AG09319 (cell line): ENCODE measurements around the gene FAIM.
"Not testable (repeated sequence)": the region's sequence is repeated elsewhere in the genome, so short reads cannot be mapped to it uniquely, and the experiment has no call there.

Source experiments
- DNase-seq: peaks from one replicate; pipeline ENCODE4 v3.0.0-alpha.2; 2010; ENCODE audit warnings: low read depth; ENCODE audit errors: extremely low read depth
- TF ChIP-seq, protein P1 (sequence below): IDR thresholded peaks from 2 replicates; pipeline ENCODE4 v1.5.1; 2011; ENCODE audit warnings: low read depth, mild to moderate bottlenecking, inconsistent platforms, low read length, moderate library complexity

FAIM gene

DNA sequence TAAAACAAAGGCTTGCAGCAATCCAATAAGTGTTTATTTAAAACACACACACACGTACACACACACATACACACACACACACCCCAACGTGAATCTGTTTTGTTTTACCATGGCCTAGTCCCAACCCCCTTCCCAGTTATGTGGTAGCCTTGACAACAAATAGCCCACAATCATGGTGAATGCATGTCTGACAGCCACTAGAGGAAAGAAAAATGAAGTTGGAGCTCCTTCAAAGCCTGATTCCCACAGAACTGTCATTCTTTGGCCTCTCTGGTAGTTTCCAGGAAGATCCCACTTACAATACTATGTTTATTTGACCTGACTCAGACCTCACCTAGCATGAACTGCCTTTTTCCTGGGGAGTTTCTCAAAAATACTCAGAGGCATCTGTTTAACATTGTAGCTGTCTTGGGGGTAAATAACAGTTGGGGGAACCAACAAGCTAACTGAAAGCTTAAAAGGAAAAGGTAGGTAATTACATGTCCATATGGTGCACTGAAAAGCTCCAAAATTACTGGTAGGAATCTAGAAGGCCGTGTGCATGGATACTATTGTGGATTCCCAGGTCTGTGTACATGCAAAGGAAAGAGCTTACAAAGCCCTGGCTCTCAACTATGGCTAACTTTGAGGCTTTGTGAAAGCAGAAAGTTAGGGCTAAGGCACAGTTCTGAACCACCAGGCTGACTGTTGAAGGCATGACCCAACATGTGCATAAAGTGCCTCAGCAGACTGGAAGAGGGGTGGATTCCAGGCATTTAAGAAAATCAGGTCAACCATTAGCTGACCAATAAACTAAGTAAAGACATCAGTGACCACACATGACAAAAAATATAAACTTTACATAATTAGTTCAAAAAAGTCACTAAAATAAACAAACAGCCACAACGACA lies 65.3 kb downstream of the FAIM start:
- no peak for DNase-seq
- TF ChIP-seq, protein P1, sequence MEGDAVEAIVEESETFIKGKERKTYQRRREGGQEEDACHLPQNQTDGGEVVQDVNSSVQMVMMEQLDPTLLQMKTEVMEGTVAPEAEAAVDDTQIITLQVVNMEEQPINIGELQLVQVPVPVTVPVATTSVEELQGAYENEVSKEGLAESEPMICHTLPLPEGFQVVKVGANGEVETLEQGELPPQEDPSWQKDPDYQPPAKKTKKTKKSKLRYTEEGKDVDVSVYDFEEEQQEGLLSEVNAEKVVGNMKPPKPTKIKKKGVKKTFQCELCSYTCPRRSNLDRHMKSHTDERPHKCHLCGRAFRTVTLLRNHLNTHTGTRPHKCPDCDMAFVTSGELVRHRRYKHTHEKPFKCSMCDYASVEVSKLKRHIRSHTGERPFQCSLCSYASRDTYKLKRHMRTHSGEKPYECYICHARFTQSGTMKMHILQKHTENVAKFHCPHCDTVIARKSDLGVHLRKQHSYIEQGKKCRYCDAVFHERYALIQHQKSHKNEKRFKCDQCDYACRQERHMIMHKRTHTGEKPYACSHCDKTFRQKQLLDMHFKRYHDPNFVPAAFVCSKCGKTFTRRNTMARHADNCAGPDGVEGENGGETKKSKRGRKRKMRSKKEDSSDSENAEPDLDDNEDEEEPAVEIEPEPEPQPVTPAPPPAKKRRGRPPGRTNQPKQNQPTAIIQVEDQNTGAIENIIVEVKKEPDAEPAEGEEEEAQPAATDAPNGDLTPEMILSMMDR, result no peak

DNA sequence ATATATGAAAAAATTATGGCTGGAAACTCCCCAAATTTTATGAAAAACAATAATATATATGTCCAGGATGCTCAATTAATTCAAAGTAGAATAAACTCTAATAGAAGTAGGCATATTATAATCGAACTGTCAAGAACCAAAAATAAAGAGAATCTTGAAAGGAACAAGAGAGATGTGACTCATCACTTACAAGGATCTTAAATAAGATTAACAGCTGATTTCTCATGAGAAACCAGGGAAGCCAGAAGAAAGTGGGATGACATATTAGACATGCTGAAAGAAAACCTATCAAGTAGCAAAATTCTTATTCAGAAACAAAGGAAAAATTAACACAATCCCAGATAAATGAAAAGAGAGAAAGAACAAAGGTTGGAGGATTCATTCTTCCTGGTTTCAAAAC lies 66.8 kb downstream of the FAIM start:
- TF ChIP-seq, protein P1, result no peak

DNA sequence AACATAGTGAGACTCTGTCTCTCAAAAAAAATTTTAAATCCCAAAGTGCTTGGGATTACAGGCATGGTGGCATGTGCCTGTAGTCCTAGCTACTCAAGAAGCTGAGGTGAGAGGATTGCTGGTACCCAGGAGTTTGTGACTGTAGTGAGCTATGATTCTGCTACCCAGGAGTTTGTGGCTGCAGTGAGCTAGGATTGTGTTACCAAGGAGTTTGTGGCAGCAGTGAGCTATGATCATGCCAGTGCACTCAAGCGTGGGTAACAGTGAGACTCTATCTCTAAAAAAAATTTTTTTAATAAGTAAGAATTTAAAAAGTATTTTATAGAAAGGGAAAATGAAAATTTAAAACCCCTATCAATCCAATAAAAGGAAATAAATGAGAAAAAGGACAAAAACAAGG lies 69.5 kb downstream of the FAIM start:
- TF ChIP-seq, protein P1, result no peak
- DNase-seq, result no peak

More for the DNA sequence above, 66.8 kb downstream of the FAIM start:
- no peak for DNase-seq

DNA sequence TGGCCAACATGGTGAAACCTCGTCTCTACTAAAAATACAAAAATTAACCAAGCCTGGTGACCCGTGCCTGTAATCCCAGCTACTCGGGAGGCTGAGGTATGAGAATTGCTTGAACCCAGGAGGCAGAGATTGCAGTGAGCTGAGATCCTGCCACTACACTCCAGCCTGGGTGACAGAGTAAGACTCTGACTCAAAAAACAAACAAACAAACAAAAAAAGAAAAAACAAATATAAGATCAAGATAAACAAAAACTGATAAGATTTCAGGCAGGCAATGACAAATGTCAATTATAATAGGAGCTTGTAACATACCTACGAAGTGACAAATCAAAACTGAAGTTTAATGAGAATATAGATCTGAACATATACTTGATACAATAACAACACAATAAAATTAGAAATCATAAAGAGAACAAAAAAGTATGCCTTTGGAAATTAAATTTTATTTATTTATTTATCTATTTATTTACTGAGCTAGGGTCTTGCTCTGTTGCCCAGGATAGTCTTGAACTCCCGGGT lies 70.4 kb downstream of the FAIM start:
- TF ChIP-seq, protein P1, result no peak
- no peak for DNase-seq

DNA sequence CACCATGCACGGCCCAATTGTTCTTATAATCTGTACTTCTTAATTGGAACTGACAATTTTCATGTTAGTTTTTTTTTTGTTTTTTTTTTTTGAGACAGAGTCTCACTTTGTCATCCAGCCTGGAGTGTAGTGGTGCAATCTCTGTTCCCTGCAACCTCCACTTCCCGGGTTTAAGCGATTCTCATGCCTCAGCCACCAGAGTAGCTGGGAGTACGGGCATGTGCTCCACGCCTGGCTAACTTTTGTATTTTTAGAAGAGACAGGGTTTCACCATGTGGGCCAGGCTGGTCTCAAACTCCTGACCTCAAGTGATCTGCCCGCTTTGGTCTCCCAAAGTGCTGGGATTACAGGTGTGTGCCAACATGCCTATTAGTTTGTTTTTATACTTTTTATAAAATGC lies 72.4 kb downstream of the FAIM start:
- DNase-seq, result not testable (repeated sequence)

DNA sequence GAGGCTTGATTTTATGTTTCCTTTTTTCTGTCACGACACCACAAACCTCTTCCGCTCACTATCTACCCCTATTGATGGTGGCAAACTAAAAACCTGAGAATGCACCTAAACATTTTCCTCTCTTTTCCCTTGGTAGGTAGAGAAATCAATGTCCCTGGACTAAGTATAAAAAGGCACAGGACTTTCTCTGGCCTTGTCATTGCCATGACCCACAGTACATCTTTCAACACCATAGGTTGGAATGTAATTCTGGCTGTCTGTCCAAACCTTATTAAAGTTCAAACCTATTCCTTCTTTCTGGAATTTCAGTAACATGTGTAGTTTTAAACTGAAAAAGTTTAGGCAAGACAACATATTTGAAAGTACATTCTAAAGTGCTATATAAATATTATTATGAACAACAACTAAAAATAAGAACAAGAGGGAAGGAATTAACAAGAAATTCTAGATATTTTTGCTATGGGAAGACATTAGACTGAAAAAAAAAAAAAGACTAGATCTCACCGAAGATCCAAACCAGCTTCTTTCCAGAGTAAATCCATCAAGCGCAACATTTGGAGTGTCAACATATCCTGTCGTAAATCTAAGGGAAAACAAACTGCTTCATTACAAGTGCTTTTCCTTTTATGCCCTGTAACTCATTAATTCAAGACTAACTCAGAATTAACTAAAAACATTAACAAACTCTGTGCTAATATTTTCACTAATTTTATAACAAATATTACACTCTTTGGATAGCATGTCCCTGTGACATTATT lies 73.1 kb downstream of the FAIM start:
- TF ChIP-seq, protein P1, result no peak
- DNase-seq, result no peak

DNA sequence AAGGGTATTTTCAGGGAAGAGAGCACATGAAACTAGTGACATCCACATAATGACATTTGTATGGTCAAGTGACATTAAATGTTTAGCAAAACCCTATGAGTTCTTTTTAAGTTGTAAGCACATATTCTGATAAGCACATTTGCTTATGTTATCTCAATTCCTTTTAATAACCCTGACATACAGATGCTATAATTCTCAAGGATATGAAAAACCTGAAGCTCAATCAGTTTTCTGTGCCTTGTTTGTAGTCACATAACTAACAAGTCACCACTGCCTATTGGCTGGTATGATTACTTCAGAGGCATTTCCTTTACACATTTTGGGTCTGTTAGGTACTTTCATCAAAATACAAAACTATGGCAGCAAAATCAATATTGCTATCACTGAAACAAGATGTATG lies 74.1 kb downstream of the FAIM start:
- TF ChIP-seq, protein P1, result no peak
- DNase-seq, result no peak
